Thyroid gland (tissue), 4 donors: ENCODE data around the gene ADGRE2. TPM values are rescaled to one million over a fixed set of nuclear protein-coding genes. Genes with fewer than 3 reads are reported as not detected.

Source experiments
- DNase-seq, 2 donors: peaks; one replicate each; pipeline ENCODE4 v3.0.0-alpha.2; 2019
- H3K27ac ChIP-seq, 3 donors: fragments of 200-600 bp; sonication (generic); 1 replicate in 2 of 3; 2 replicates in 1 of 3; pipeline ENCODE4 v1.5.1; 2016 to 2019; ENCODE audit warnings: mild to moderate bottlenecking in 1 of 3, moderate library complexity in 1 of 3
- H3K27me3 ChIP-seq: fragments of 200-600 bp; sonication (generic); one replicate; pipeline ENCODE4 v1.5.1; 2019
- H3K36me3 ChIP-seq, 2 donors: fragments of 200-600 bp; sonication (generic); one replicate each; pipeline ENCODE4 v1.5.1; 2016 to 2019
- H3K4me1 ChIP-seq, 2 donors: fragments of 200-600 bp; sonication (generic); one replicate each; pipeline ENCODE4 v1.5.1; 2017 to 2019
- H3K4me3 ChIP-seq, 3 donors: fragments of 200-600 bp; sonication (generic); replicated peaks in 1 of 3; 1 replicate in 2 of 3; 2 replicates in 1 of 3; pipeline ENCODE4 v1.5.1; 2016; ENCODE audit warnings: mild to moderate bottlenecking in 1 of 3
- H3K9me3 ChIP-seq: fragments of 200-600 bp; sonication (generic); one replicate; pipeline ENCODE4 v1.5.1; 2017
- CTCF ChIP-seq, 6 experiments: fragments of 200-600 bp in 3 of 6; fragments of 450-650 bp in 3 of 6; sonication (generic) in 3 of 6; IDR thresholded peaks; one replicate each; pipeline ENCODE4 v1.5.1; 2016 to 2019; ENCODE audit warnings: antibody characterized with exemption in 6 of 6, mild to moderate bottlenecking in 2 of 6, inconsistent platforms in 1 of 6, moderate library complexity in 1 of 6
- POLR2A ChIP-seq, 2 donors: fragments of 450-650 bp; IDR thresholded peaks; one replicate each; pipeline ENCODE4 v1.6.1; 2017; ENCODE audit warnings: antibody characterized with exemption in 2 of 2, mild to moderate bottlenecking in 2 of 2, moderate library complexity in 1 of 2
- WGBS, 2 donors: methylation state at CpG; one replicate each; pipeline ENCODE4 v1.1.5; 2017; 5-methylcytosine and 5-hydroxymethylcytosine counted together
- intact Hi-C: fragments of 100-400 bp; cut with DNase I; formaldehyde crosslinking; loops from one replicate; pipeline ENCODE4 v1.15.1; 2023
- total RNA-seq, 4 donors: library from RNA; depleted of rRNA; stranded (reverse); fragments of >200 nt; gene quantifications; one replicate each; pipeline ENCODE4 v1.2.3, GENCODE V29; 2016

ADGRE2 gene
- total RNA-seq, 4 donors from 2014 or later, result 0.33 to 6.0 (median 2.0) TPM

GRCh38 chr19:14814982-14815652 is 36.8 kb upstream of the ADGRE2 start:
- DNase-seq, result no peak
- Histone ChIP-seq H3K9me3 (no peaks in the 10 kb centered on the region), H3K36me3 (no peaks in the 10 kb centered on the region), H3K4me3 (no peak overlapping the region), H3K27ac (no peak overlapping the region), H3K4me1 (no peaks in the 10 kb centered on the region), H3K27me3 (no peaks in the 10 kb centered on the region)
- 60 to 71% methylated on average over 2 of the region's 2 CpGs for WGBS, 2 donors
- TF ChIP-seq CTCF (IDR thresholded peaks at IDR 0.05) (no peak), POLR2A (IDR thresholded peaks at IDR 0.05) (no peak)
- intact Hi-C loops, result no loop called here

- H3K36me3 ChIP-seq, result no peaks in the 10 kb centered on the region
- H3K27ac ChIP-seq, result no peak overlapping the region
- TF ChIP-seq CTCF (IDR thresholded peaks at IDR 0.05) (no peak), POLR2A (IDR thresholded peaks at IDR 0.05) (no peak)
- no peaks in the 10 kb centered on the region for H3K9me3 ChIP-seq
- no peak for DNase-seq
- 33 to 40% methylated on average over 9 of the region's 9 CpGs for WGBS, 2 donors
- intact Hi-C loops, result no loop called here
- H3K4me1 ChIP-seq, result no peaks in the 10 kb centered on the region
- H3K4me3 ChIP-seq, result no peak overlapping the region
- H3K27me3 ChIP-seq, result no peaks in the 10 kb centered on the region
Observed at GRCh38 chr19:14809272-14810057, 31.1 kb upstream of the ADGRE2 start.

- no peak for DNase-seq
- TF ChIP-seq POLR2A (IDR thresholded peaks at IDR 0.05), result no peak
- no peak for TF ChIP-seq CTCF (IDR thresholded peaks at IDR 0.05)
- intact Hi-C loops, result no loop called here
- no peaks in the 10 kb centered on the region for H3K36me3 ChIP-seq
- 82 to 89% methylated on average over 3 of the region's 3 CpGs for WGBS, 2 donors
- H3K9me3 ChIP-seq, result no peaks in the 10 kb centered on the region
- H3K27ac ChIP-seq, result no peak overlapping the region
- H3K27me3 ChIP-seq, result no peaks in the 10 kb centered on the region
- no peaks in the 10 kb centered on the region for H3K4me1 ChIP-seq
- H3K4me3 ChIP-seq, result no peak overlapping the region
Observed at GRCh38 chr19:14804765-14805164, 26.4 kb upstream of the ADGRE2 start.

- Histone ChIP-seq H3K9me3 (no peaks in the 10 kb centered on the region), H3K4me3 (no peak overlapping the region), H3K27ac (no peak overlapping the region), H3K27me3 (no peaks in the 10 kb centered on the region), H3K4me1 (no peaks in the 10 kb centered on the region), H3K36me3 (no peaks in the 10 kb centered on the region)
- WGBS, 2 donors, result 76 to 79% methylated on average over 5 of the region's 5 CpGs
- TF ChIP-seq POLR2A (IDR thresholded peaks at IDR 0.05) (no peak), CTCF (IDR thresholded peaks at IDR 0.05) (no peak)
- DNase-seq, result no peak
- intact Hi-C loops, result no loop called here
Observed at GRCh38 chr19:14798760-14799159, 20.4 kb upstream of the ADGRE2 start.

- 92 to 96% methylated on average over 11 of the region's 11 CpGs for WGBS, 2 donors
- DNase-seq, result no peak
- H3K4me1 ChIP-seq, result no peaks in the 10 kb centered on the region
- no peaks in the 10 kb centered on the region for H3K36me3 ChIP-seq
- no peaks in the 10 kb centered on the region for H3K27me3 ChIP-seq
- no peak for TF ChIP-seq CTCF (IDR thresholded peaks at IDR 0.05)
- TF ChIP-seq POLR2A (IDR thresholded peaks at IDR 0.05), result no peak
- intact Hi-C loops, result no loop called here
- H3K9me3 ChIP-seq, result no peaks in the 10 kb centered on the region
- H3K4me3 ChIP-seq, result no peak overlapping the region
- H3K27ac ChIP-seq, result no peak overlapping the region
Observed at GRCh38 chr19:14796021-14796420, 17.7 kb upstream of the ADGRE2 start.
